Activated CD4-positive, alpha-beta T cell treated with anti-CD3 and anti-CD28 coated beads for 4 hours (primary cell): Measurements from ENCODE around the gene KRT36.

ENCODE experiments used
- DNase-seq, 2 donors: peaks; one replicate each; pipeline ENCODE4 v3.0.0-alpha.2; 2020

KRT36 gene

GRCh38 chr17:41475421-41475820, 14.3 kb downstream of the KRT36 start:
- DNase-seq = no peak

GRCh38 chr17:41474863-41475262, 14.8 kb downstream of the KRT36 start:
- no peak for DNase-seq

- no peak for DNase-seq
Measured at GRCh38 chr17:41468346-41468745, 21.4 kb downstream of the KRT36 start.

GRCh38 chr17:41467561-41467960, 22.1 kb downstream of the KRT36 start:
- DNase-seq = no peak

- DNase-seq = no peak
Measured at GRCh38 chr17:41466988-41467387, 22.7 kb downstream of the KRT36 start, which contains the start of gene KRT32. Gene KRT32, minus strand, starts transcription at chr17:41467386. Its CDS starts 61 bp downstream, at chr17:41467325.

- DNase-seq = no peak
Measured at GRCh38 chr17:41464682-41465081, 25.0 kb downstream of the KRT36 start.

GRCh38 chr17:41464173-41464572, 25.5 kb downstream of the KRT36 start:
- no peak for DNase-seq

- DNase-seq = no peak
Measured at GRCh38 chr17:41463746-41464145, 26.0 kb downstream of the KRT36 start.

- DNase-seq = no peak
Measured at GRCh38 chr17:41462705-41463104, 27.0 kb downstream of the KRT36 start.

- no peak for DNase-seq
Measured at GRCh38 chr17:41457676-41458075, 32.0 kb downstream of the KRT36 start.

GRCh38 chr17:41456204-41456603, 33.5 kb downstream of the KRT36 start:
- no peak for DNase-seq

- DNase-seq = no peak
Measured at GRCh38 chr17:41455236-41455635, 34.5 kb downstream of the KRT36 start.

- DNase-seq = no peak
Measured at GRCh38 chr17:41453066-41453465, 36.6 kb downstream of the KRT36 start.

GRCh38 chr17:41452281-41452680, 37.4 kb downstream of the KRT36 start:
- DNase-seq = no peak

GRCh38 chr17:41451154-41451728, 38.5 kb downstream of the KRT36 start:
- no peak for DNase-seq

GRCh38 chr17:41449008-41449407, 40.7 kb downstream of the KRT36 start:
- DNase-seq = no peak

GRCh38 chr17:41448506-41448905, 41.2 kb downstream of the KRT36 start:
- no peak for DNase-seq

- no peak for DNase-seq
Measured at GRCh38 chr17:41446806-41447205, 42.9 kb downstream of the KRT36 start.

- DNase-seq = no peak
Measured at GRCh38 chr17:41444640-41445039, 45.1 kb downstream of the KRT36 start.

GRCh38 chr17:41444186-41444585, 45.5 kb downstream of the KRT36 start:
- no peak for DNase-seq

- no peak for DNase-seq
Measured at GRCh38 chr17:41442739-41443138, 47.0 kb downstream of the KRT36 start.

GRCh38 chr17:41440531-41441033, 49.1 kb downstream of the KRT36 start, which contains the start of gene KRT38:
Gene KRT38, minus strand, starts transcription at chr17:41440983. Its CDS starts 62 bp downstream, at chr17:41440921.
- no peak for DNase-seq

GRCh38 chr17:41439375-41439774, 50.3 kb downstream of the KRT36 start:
- no peak for DNase-seq

GRCh38 chr17:41437769-41438168, 51.9 kb downstream of the KRT36 start:
- no peak for DNase-seq

GRCh38 chr17:41437254-41437653, 52.5 kb downstream of the KRT36 start:
- DNase-seq = no peak
